ENCODE results near the gene SLC2A2.

SLC2A2 gene

DNA sequence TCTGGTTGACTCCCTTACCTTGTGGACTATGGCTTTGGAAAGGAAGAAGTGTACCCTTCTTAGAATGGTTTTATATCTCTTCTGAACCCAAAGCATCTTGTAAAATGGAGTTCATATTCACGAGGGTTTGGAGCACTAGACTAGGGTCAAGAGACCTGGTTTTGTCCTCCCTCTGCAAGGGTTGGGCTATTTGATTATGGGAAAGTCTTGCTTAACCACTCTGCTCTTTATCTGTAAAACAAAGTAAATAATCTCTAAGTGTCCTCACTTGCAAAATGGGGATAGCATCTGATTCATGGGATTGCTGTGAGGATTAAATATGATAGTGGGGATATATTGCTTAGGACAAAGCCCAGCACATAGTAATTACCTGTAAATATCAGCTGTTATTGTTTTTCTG, 17.9 kb upstream of the SLC2A2 start:
- no peak for TF ChIP-seq CTCF (IDR thresholded peaks at IDR 0.05; ENCODE audit: extremely low read depth, insufficient read depth, missing control alignments)
- no peak for DNase-seq (ENCODE audit: low spot score)
- in situ Hi-C loops (cut with MboI; ENCODE audit: low pct_unique_long_range_greater_than_20kb, low sequenced_read_pairs, unreplicated experiment), result no loop called here

DNA sequence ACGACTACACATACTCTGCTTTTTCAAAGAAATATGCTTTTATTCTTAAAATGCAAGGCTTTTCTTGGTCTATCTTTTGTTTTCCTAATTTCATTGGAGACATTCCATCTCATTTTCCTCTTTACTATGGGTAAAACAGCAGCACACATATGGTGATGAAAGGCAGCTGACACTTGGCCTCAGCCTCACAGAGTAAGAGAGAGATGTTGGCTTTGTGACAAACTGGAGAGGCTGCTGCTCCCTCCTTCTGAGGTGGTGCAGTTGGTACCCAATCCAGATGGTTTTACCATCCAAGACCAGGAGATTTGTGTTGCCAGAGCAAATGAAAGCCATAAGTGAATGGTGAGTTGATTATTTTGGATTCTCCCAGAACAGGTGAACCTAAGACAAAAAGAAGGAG, 13.2 kb upstream of the SLC2A2 start:
- no peak for TF ChIP-seq CTCF (IDR thresholded peaks at IDR 0.05; ENCODE audit: extremely low read depth, insufficient read depth, missing control alignments)
- in situ Hi-C loops (cut with MboI; ENCODE audit: low pct_unique_long_range_greater_than_20kb, low sequenced_read_pairs, unreplicated experiment), result no loop called here
- DNase-seq (ENCODE audit: low spot score), result no peak

DNA sequence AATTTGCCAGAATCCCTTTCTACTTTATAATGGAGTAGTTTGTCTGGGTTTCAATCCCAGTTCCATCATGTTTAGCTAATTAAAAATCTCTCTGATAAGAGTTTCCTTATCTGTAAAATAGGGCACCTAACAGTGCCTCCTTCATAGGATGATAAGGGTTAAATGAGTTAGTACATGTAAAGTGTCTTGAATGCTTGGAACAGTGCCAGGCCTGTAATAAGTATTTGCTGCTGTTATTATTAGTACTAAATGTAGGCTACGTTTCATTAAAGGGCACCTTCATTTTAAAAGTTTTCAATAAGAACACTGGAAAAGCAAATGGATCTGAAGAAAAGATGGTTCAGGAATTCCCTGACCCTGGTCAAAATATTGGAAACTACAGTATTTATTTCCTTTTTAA, 11.8 kb upstream of the SLC2A2 start:
- no peak for TF ChIP-seq CTCF (IDR thresholded peaks at IDR 0.05; ENCODE audit: extremely low read depth, insufficient read depth, missing control alignments)
- no peak for DNase-seq (ENCODE audit: low spot score)
- in situ Hi-C loops (cut with MboI; ENCODE audit: low pct_unique_long_range_greater_than_20kb, low sequenced_read_pairs, unreplicated experiment), result no loop called here

DNA sequence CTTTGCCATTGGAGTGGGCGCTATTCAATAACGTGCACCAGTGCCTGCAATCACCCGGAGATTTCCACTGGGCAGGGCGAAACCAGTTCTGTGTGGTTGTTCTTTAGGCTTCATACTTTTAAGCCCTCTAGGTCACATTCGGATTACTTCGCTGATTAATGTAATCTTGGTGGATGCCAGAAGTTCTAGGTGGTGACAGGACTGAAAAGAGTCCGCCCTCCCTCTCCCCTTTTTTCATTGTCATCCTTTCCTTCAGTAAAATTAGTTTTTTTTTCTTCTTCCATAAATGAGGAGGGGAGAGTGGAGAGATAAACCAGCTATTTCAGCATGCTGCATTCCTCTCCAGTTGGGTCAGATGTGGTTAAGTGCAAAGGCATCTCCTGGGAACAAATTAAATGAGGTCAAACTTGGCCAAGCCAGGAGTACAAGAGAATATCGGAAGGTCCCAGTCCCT, 2.3 kb upstream of the SLC2A2 start:
- TF ChIP-seq CTCF (IDR thresholded peaks at IDR 0.05; ENCODE audit: extremely low read depth, insufficient read depth, missing control alignments), result no peak
- in situ Hi-C loops (cut with MboI; ENCODE audit: low pct_unique_long_range_greater_than_20kb, low sequenced_read_pairs, unreplicated experiment), result no loop called here
- DNase-seq (ENCODE audit: low spot score), result no peak

GRCh38 chr3:171028025-171028778, 1.7 kb upstream of the SLC2A2 start:
- DNase-seq (ENCODE audit: low spot score), result peak; percentile 13
- in situ Hi-C loops (cut with MboI; ENCODE audit: low pct_unique_long_range_greater_than_20kb, low sequenced_read_pairs, unreplicated experiment), result no loop called here
- no peak for TF ChIP-seq CTCF (IDR thresholded peaks at IDR 0.05; ENCODE audit: extremely low read depth, insufficient read depth, missing control alignments)

DNA sequence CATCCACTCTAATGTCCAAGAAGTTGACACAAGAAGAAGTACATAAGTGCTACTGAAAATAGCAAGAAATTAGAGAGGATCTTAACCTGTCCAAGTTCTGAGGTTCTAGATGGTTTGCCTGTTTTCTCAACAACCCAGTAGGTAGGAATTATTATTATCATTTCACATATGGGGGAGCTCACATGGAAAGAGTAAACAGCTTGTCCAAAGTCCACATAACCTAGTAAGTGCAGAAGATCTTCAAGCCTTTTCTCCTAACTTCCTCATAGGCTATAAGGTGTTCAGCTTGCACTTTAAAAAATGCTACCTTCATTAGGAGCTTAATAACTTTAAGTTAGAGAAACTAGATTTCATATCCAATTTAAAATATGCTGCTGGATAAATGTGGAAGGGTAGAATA, 3.0 kb downstream of the SLC2A2 start:
- TF ChIP-seq CTCF (IDR thresholded peaks at IDR 0.05; ENCODE audit: extremely low read depth, insufficient read depth, missing control alignments), result no peak
- in situ Hi-C loops (cut with MboI; ENCODE audit: low pct_unique_long_range_greater_than_20kb, low sequenced_read_pairs, unreplicated experiment), result no loop called here
- no peak for DNase-seq (ENCODE audit: low spot score)
